ENCODE results near the gene RNF40.

The RNF40 gene

DNA sequence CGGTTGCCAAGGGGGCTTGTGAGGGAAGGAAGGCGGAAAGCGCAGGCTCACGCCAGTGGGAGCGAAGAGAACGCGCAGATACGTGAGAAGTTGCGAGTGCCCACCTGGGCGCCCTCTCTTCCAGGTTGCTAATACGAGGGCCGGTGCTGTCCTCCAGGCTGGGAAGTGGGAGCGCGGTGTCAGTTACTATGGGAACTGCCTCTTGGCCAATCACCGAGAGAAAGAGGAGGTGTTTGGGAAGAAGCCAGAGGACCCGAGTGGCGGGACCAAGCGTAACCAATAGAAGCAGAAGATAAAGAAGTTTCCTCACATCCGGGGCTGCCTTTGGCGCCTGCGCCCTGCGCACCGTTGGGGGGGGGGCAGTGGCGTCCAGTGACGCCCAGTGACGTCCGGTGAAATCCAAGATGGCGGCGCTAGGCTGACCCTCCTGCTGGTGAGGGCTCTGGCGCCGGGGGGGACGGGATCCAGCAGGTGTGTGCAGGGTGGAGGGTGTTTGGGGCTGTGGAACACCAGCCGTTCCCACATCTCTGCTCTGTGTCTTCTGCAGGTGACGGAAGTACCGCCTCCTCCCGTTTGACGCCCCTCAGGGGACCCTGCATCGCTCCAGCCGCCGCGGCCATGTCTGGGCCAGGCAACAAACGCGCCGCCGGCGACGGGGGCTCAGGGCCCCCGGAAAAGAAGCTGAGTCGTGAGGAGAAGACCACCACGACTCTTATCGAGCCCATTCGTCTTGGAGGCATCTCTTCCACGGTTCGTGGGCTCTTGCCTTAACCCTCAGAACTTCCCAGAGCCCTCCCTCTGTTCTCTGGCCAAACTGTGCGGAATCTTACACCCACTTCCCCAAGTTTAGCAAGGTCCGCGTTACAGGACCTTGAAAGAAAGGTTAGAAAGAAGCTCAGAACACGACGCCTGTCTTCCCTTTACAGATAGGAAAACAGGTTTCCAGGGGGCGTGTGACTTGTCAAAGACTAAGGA lies at the start of gene RNF40, which contains the start of gene CFAP119:
Gene RNF40 (plus strand): TSS at position 395 of the 975 bp plus-strand sequence. CDS start 224 bp downstream, at position 619.
Gene CFAP119 (minus strand): TSS at position 135 of the 975 bp plus-strand sequence. CDS start 314 bp downstream, outside the sequence.
- DNase-seq = peak; percentile 99
- Histone ChIP-seq H3K27ac (peak within 1 kb of the TSS; percentile 68), H3K27me3 (replicated peaks) (no peaks in the 10 kb centered on the region), H3K4me3 (ENCODE audit: low read depth, low read length) (peak within 1 kb of the TSS; percentile 92), H3K36me3 (replicated peaks) (peaks cover 34% of the 10 kb centered on the region)
- in situ Hi-C loops (cut with HindIII; ENCODE audit: low pct_ligation_motif_present, low sequenced_read_pairs) = no loop called here
- TF ChIP-seq, protein P1, sequence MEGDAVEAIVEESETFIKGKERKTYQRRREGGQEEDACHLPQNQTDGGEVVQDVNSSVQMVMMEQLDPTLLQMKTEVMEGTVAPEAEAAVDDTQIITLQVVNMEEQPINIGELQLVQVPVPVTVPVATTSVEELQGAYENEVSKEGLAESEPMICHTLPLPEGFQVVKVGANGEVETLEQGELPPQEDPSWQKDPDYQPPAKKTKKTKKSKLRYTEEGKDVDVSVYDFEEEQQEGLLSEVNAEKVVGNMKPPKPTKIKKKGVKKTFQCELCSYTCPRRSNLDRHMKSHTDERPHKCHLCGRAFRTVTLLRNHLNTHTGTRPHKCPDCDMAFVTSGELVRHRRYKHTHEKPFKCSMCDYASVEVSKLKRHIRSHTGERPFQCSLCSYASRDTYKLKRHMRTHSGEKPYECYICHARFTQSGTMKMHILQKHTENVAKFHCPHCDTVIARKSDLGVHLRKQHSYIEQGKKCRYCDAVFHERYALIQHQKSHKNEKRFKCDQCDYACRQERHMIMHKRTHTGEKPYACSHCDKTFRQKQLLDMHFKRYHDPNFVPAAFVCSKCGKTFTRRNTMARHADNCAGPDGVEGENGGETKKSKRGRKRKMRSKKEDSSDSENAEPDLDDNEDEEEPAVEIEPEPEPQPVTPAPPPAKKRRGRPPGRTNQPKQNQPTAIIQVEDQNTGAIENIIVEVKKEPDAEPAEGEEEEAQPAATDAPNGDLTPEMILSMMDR (IDR thresholded peaks at IDR 0.05; ENCODE audit: low read depth, low read length, missing control alignments) = no peak

DNA sequence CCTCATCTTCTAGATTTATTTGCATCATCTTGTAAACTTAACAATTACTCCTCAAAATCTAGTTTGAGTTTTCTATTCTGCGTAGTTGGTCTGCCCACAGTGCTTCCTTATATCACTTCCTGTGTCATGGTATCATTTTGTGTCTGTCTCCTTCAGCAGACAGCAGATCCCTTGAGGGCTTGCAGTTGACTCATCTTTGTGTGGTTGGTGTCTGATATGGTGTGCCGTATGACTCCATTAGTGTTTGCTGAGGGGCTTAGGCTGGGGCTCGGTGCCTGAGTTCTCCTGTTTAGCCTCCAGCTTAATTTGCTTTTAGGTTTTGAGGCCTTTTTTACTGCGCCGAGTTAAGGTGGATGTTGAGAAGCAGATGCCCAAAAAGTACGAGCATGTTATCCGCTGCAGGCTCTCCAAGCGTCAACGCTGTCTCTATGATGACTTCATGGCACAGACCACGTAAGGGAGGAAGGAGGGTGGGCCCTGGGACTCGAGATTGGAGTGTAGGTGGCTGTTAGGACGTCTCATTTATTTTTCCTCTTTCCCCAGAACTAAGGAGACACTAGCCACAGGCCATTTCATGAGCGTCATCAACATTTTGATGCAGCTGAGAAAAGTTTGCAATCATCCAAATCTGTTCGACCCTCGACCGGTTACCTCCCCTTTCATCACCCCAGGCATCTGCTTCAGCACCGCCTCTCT lies 46.2 kb upstream of the RNF40 start:
- peak; percentile 84 for DNase-seq
- in situ Hi-C loops (cut with HindIII; ENCODE audit: low pct_ligation_motif_present, low sequenced_read_pairs) = no loop called here
- H3K4me3 ChIP-seq (ENCODE audit: low read depth, low read length) = no peak overlapping the region
- H3K36me3 ChIP-seq (replicated peaks) = peaks cover 81% of the 10 kb centered on the region
- no peaks in the 10 kb centered on the region for H3K27me3 ChIP-seq (replicated peaks)
- peak overlapping the region; percentile 83 for H3K27ac ChIP-seq
- TF ChIP-seq, protein P1 (IDR thresholded peaks at IDR 0.05; ENCODE audit: low read depth, low read length, missing control alignments) = no peak

DNA sequence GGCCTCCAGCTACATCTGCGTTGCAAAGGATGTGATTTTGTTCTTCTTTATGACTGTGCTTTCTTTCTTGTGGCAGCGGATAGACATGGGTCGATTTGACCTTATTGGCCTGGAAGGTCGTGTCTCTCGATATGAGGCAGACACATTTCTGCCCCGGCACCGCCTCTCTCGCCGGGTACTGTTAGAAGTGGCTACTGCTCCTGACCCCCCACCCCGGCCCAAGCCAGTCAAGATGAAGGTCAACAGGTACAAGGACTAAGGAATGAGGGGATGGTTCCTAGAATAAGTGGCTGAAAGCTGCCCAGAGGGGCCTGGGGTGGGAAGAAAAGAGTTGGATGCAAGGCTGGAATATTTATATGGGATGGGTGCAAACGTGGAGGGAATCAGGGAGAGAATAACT lies 42.0 kb upstream of the RNF40 start:
- no peak for DNase-seq
- Histone ChIP-seq H3K27ac (no peak overlapping the region), H3K4me3 (ENCODE audit: low read depth, low read length) (no peak overlapping the region), H3K36me3 (replicated peaks) (peaks cover 85% of the 10 kb centered on the region), H3K27me3 (replicated peaks) (no peaks in the 10 kb centered on the region)
- TF ChIP-seq, protein P1 (IDR thresholded peaks at IDR 0.05; ENCODE audit: low read depth, low read length, missing control alignments) = no peak
- in situ Hi-C loops (cut with HindIII; ENCODE audit: low pct_ligation_motif_present, low sequenced_read_pairs) = no loop called here

DNA sequence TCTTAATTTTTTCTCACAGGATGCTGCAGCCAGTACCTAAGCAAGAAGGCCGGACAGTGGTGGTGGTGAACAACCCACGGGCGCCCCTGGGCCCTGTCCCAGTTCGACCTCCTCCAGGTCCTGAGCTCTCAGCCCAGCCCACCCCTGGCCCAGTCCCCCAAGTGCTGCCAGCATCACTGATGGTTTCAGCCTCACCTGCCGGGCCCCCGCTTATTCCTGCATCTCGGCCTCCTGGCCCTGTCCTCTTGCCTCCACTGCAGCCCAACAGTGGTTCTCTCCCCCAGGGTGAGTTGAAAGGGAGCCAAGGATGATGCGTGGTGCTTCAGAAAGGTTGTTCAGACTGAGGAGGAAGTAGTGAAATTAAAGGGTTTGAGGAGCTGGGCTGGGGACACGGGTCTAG lies 41.4 kb upstream of the RNF40 start:
- in situ Hi-C loops (cut with HindIII; ENCODE audit: low pct_ligation_motif_present, low sequenced_read_pairs) = no loop called here
- no peaks in the 10 kb centered on the region for H3K27me3 ChIP-seq (replicated peaks)
- TF ChIP-seq, protein P1 (IDR thresholded peaks at IDR 0.05; ENCODE audit: low read depth, low read length, missing control alignments) = no peak
- no peak for DNase-seq
- H3K27ac ChIP-seq = no peak overlapping the region
- H3K4me3 ChIP-seq (ENCODE audit: low read depth, low read length) = no peak overlapping the region
- H3K36me3 ChIP-seq (replicated peaks) = peaks cover 89% of the 10 kb centered on the region

DNA sequence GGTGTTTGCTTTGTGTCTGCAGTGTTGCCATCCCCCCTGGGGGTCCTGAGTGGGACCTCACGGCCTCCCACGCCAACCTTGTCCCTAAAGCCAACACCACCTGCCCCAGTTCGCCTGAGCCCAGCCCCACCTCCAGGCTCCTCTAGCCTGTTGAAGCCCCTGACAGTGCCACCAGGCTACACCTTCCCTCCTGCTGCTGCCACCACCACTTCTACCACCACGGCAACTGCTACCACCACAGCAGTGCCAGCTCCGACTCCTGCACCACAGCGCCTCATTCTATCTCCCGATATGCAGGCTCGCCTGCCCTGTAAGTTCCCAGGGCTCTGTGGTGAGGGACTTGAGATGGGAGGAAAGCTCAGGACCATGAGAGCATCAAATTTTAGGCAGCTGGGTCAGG lies 41.0 kb upstream of the RNF40 start:
- H3K4me3 ChIP-seq (ENCODE audit: low read depth, low read length) = no peak overlapping the region
- DNase-seq = no peak
- TF ChIP-seq, protein P1 (IDR thresholded peaks at IDR 0.05; ENCODE audit: low read depth, low read length, missing control alignments) = no peak
- peaks cover 89% of the 10 kb centered on the region for H3K36me3 ChIP-seq (replicated peaks)
- no peaks in the 10 kb centered on the region for H3K27me3 ChIP-seq (replicated peaks)
- H3K27ac ChIP-seq = no peak overlapping the region
- in situ Hi-C loops (cut with HindIII; ENCODE audit: low pct_ligation_motif_present, low sequenced_read_pairs) = no loop called here
